HK-2 (cell line): ENCODE results near the gene PRDX2.
A peak's percentile ranks its signal among the peaks of the same experiment; 100 is the strongest.
"Not testable (repeated sequence)": the region's sequence is repeated elsewhere in the genome, so short reads cannot be mapped to it uniquely, and the experiment has no call there.

ENCODE experiments used
- DNase-seq: peaks from one replicate; pipeline ENCODE4 v3.0.0-alpha.2; 2018; ENCODE audit not compliant: unreplicated experiment

The PRDX2 gene

GRCh38 chr19:12825254-12826131, 23.9 kb upstream of the PRDX2 start:
- DNase-seq: no peak

- no peak for DNase-seq
Measured at GRCh38 chr19:12821761-12822160, 20.2 kb upstream of the PRDX2 start.

- DNase-seq: not testable (repeated sequence)
Measured at GRCh38 chr19:12817810-12818209, 16.2 kb upstream of the PRDX2 start.

GRCh38 chr19:12817188-12817587, 15.6 kb upstream of the PRDX2 start:
- DNase-seq: not testable (repeated sequence)

GRCh38 chr19:12815088-12815487, 13.5 kb upstream of the PRDX2 start:
- no peak for DNase-seq

GRCh38 chr19:12806242-12807081, 4.9 kb upstream of the PRDX2 start, which contains the start of gene RNASEH2A:
Gene RNASEH2A, plus strand, starts transcription at chr19:12806584. Its CDS starts 90 bp downstream, at chr19:12806674.
- peak; percentile 87 for DNase-seq

GRCh38 chr19:12804051-12804450, 2.5 kb upstream of the PRDX2 start:
- DNase-seq: no peak

- no peak for DNase-seq
Measured at GRCh38 chr19:12802267-12803106, 887 bp upstream of the PRDX2 start.

GRCh38 chr19:12800923-12801465, 606 bp downstream of the PRDX2 start:
- no peak for DNase-seq

- DNase-seq: no peak
Measured at GRCh38 chr19:12800466-12800770, 1.2 kb downstream of the PRDX2 start.

GRCh38 chr19:12799742-12800465, 1.7 kb downstream of the PRDX2 start:
- no peak for DNase-seq

- not testable (repeated sequence) for DNase-seq
Measured at GRCh38 chr19:12797607-12798006, 4.0 kb downstream of the PRDX2 start.

- no peak for DNase-seq
Measured at GRCh38 chr19:12797141-12797587, 4.4 kb downstream of the PRDX2 start.

- DNase-seq: peak; percentile 74
Measured at GRCh38 chr19:12796146-12797071, 5.2 kb downstream of the PRDX2 start.

GRCh38 chr19:12794971-12795381, 6.6 kb downstream of the PRDX2 start:
- no peak for DNase-seq

GRCh38 chr19:12794196-12794941, 7.2 kb downstream of the PRDX2 start:
- DNase-seq: no peak

- DNase-seq: peak; percentile 96
Measured at GRCh38 chr19:12793290-12794195, 8.1 kb downstream of the PRDX2 start.

- no peak for DNase-seq
Measured at GRCh38 chr19:12792853-12793289, 8.7 kb downstream of the PRDX2 start.
